Stimulated activated naive CD4-positive, alpha-beta T cell (primary cell): ENCODE results near the gene RTN3.
"Not testable (repeated sequence)": the region's sequence is repeated elsewhere in the genome, so short reads cannot be mapped to it uniquely, and the experiment has no call there.

ENCODE experiments used
- DNase-seq, 6 experiments: peaks; one replicate each; lab custom pipeline; 2025; lab: John Stamatoyannopoulos, UW

RTN3 gene

GRCh38 chr11:63681321-63682065, at the start of gene RTN3:
Gene RTN3, plus strand, starts transcription at chr11:63681500. Its CDS starts 137 bp downstream, at chr11:63681637.
- peak; percentile 94 to 97 (median 96) for DNase-seq

GRCh38 chr11:63635762-63636465, 45.4 kb upstream of the RTN3 start:
- peak; percentile 41 to 78 (median 58) for DNase-seq

- not testable (repeated sequence) for DNase-seq
Measured at GRCh38 chr11:63638436-63638835, 42.9 kb upstream of the RTN3 start.

GRCh38 chr11:63639199-63639832, 42.0 kb upstream of the RTN3 start:
- DNase-seq = peak in 1 of 6 experiments; percentile 10

GRCh38 chr11:63641727-63642126, 39.6 kb upstream of the RTN3 start:
- DNase-seq = no peak

- DNase-seq = no peak
Measured at GRCh38 chr11:63643205-63643604, 38.1 kb upstream of the RTN3 start.

- no peak for DNase-seq
Measured at GRCh38 chr11:63652671-63653070, 28.6 kb upstream of the RTN3 start.

GRCh38 chr11:63660972-63661371, 20.3 kb upstream of the RTN3 start:
- no peak for DNase-seq

- DNase-seq = no peak
Measured at GRCh38 chr11:63663809-63664208, 17.5 kb upstream of the RTN3 start.

GRCh38 chr11:63666874-63667273, 14.4 kb upstream of the RTN3 start:
- no peak for DNase-seq

GRCh38 chr11:63667995-63668795, 13.1 kb upstream of the RTN3 start:
- DNase-seq = no peak

GRCh38 chr11:63670096-63670432, 11.2 kb upstream of the RTN3 start:
- no peak for DNase-seq

GRCh38 chr11:63670433-63671321, 10.6 kb upstream of the RTN3 start:
- DNase-seq = peak in 3 of 6 experiments; percentile 14 to 21 (median 20)

- peak; percentile 80 to 93 (median 90) for DNase-seq
Measured at GRCh38 chr11:63671322-63672155, 9.8 kb upstream of the RTN3 start, which contains the start of gene ATL3. Gene ATL3, minus strand, starts transcription at chr11:63671376. Its CDS starts 41 bp downstream, at chr11:63671335.

- DNase-seq = no peak
Measured at GRCh38 chr11:63672156-63672463, 9.2 kb upstream of the RTN3 start.

- no peak for DNase-seq
Measured at GRCh38 chr11:63672936-63673539, 8.3 kb upstream of the RTN3 start.

- no peak for DNase-seq
Measured at GRCh38 chr11:63673579-63673978, 7.7 kb upstream of the RTN3 start.

- no peak for DNase-seq
Measured at GRCh38 chr11:63680834-63681320, 423 bp upstream of the RTN3 start.
